ENCODE data around the gene DSTYK.
A peak's percentile ranks its signal among the peaks of the same experiment; 100 is the strongest.
"Not testable (repeated sequence)": the region's sequence is repeated elsewhere in the genome, so short reads cannot be mapped to it uniquely, and the experiment has no call there.

DSTYK gene

GRCh38 chr1:205240569-205240968, 29.1 kb upstream of the DSTYK start:
- DNase-seq: no peak

GRCh38 chr1:205240118-205240517, 28.6 kb upstream of the DSTYK start:
- DNase-seq: peak in 3 of 51 donors; percentile 33 to 34 (median 33)

GRCh38 chr1:205239078-205239477, 27.6 kb upstream of the DSTYK start:
- peak in 1 of 51 donors; percentile 31 for DNase-seq

- DNase-seq: peak in 1 of 51 donors; percentile 33
Measured at GRCh38 chr1:205237526-205238484, 26.3 kb upstream of the DSTYK start.

GRCh38 chr1:205236951-205237475, 25.5 kb upstream of the DSTYK start:
- DNase-seq: no peak

- no peak for DNase-seq
Measured at GRCh38 chr1:205236526-205236925, 25.0 kb upstream of the DSTYK start.

GRCh38 chr1:205235951-205236350, 24.4 kb upstream of the DSTYK start:
- DNase-seq: no peak

- DNase-seq: not testable (repeated sequence)
Measured at GRCh38 chr1:205233986-205234385, 22.5 kb upstream of the DSTYK start.

- no peak for DNase-seq
Measured at GRCh38 chr1:205232945-205233397, 21.5 kb upstream of the DSTYK start.

GRCh38 chr1:205232127-205232820, 20.8 kb upstream of the DSTYK start:
- DNase-seq: no peak

- DNase-seq: peak in 2 of 51 donors; percentile 33 to 39
Measured at GRCh38 chr1:205230982-205231381, 19.5 kb upstream of the DSTYK start.

- peak in 3 of 51 donors; percentile 33 to 71 (median 70) for DNase-seq
Measured at GRCh38 chr1:205229916-205230700, 18.6 kb upstream of the DSTYK start.

GRCh38 chr1:205229399-205229871, 17.9 kb upstream of the DSTYK start:
- DNase-seq: peak in 41 of 51 donors; percentile 28 to 85 (median 65)

GRCh38 chr1:205228093-205228521, 16.6 kb upstream of the DSTYK start:
- peak in 2 of 51 donors; percentile 66 to 75 for DNase-seq

- peak in 50 of 51 donors; percentile 59 to 97 (median 89) for DNase-seq
Measured at GRCh38 chr1:205227584-205228013, 16.1 kb upstream of the DSTYK start, which contains the start of gene TMCC2. TMCC2 (plus strand) TSS chr1:205227946; CDS start chr1:205228565, 619 bp downstream.

- peak in 1 of 51 donors; percentile 74 for DNase-seq
Measured at GRCh38 chr1:205226868-205227583, 15.5 kb upstream of the DSTYK start.

GRCh38 chr1:205225901-205226765, 14.6 kb upstream of the DSTYK start:
- no peak for DNase-seq

- no peak for DNase-seq
Measured at GRCh38 chr1:205224736-205225135, 13.2 kb upstream of the DSTYK start.

- DNase-seq: no peak
Measured at GRCh38 chr1:205220421-205220820, 8.9 kb upstream of the DSTYK start.
